ENCODE data around the gene KIF21B.
A peak's percentile ranks its signal among the peaks of the same experiment; 100 is the strongest.

The KIF21B gene

GRCh38 chr1:201013991-201014815 is 9.3 kb downstream of the KIF21B start:
- no peak for DNase-seq (ENCODE audit: low read depth)
- H3K4me3 ChIP-seq (ENCODE audit: low read depth, low read length), result no peak overlapping the region
- no peak for TF ChIP-seq MYC (IDR thresholded peaks at IDR 0.05; ENCODE audit: low read depth, low read length)
- no peak for TF ChIP-seq POLR2A (IDR thresholded peaks at IDR 0.05; ENCODE audit: extremely low read depth, insufficient read length)
- TF ChIP-seq MAX (IDR thresholded peaks at IDR 0.05; ENCODE audit: low read depth, low read length), result no peak
- TF ChIP-seq CTCF (IDR thresholded peaks at IDR 0.05; ENCODE audit: low read depth, low read length), result no peak

- TF ChIP-seq POLR2A (IDR thresholded peaks at IDR 0.05; ENCODE audit: extremely low read depth, insufficient read length) (no peak), MYC (IDR thresholded peaks at IDR 0.05; ENCODE audit: low read depth, low read length) (no peak), MAX (IDR thresholded peaks at IDR 0.05; ENCODE audit: low read depth, low read length) (no peak), CTCF (IDR thresholded peaks at IDR 0.05; ENCODE audit: low read depth, low read length) (no peak)
- DNase-seq (ENCODE audit: low read depth), result peak; percentile 64
- H3K4me3 ChIP-seq (ENCODE audit: low read depth, low read length), result no peak overlapping the region
Observed at GRCh38 chr1:201013031-201013485, 10.5 kb downstream of the KIF21B start.

- DNase-seq (ENCODE audit: low read depth), result no peak
- TF ChIP-seq POLR2A (IDR thresholded peaks at IDR 0.05; ENCODE audit: extremely low read depth, insufficient read length) (no peak), CTCF (IDR thresholded peaks at IDR 0.05; ENCODE audit: low read depth, low read length) (no peak), MAX (IDR thresholded peaks at IDR 0.05; ENCODE audit: low read depth, low read length) (no peak), MYC (IDR thresholded peaks at IDR 0.05; ENCODE audit: low read depth, low read length) (no peak)
- no peak overlapping the region for H3K4me3 ChIP-seq (ENCODE audit: low read depth, low read length)
Observed at GRCh38 chr1:201011616-201012015, 11.9 kb downstream of the KIF21B start.

GRCh38 chr1:201009962-201010645 is 13.4 kb downstream of the KIF21B start:
- TF ChIP-seq POLR2A (IDR thresholded peaks at IDR 0.05; ENCODE audit: extremely low read depth, insufficient read length), result no peak
- TF ChIP-seq MYC (IDR thresholded peaks at IDR 0.05; ENCODE audit: low read depth, low read length), result no peak
- no peak for TF ChIP-seq CTCF (IDR thresholded peaks at IDR 0.05; ENCODE audit: low read depth, low read length)
- TF ChIP-seq MAX (IDR thresholded peaks at IDR 0.05; ENCODE audit: low read depth, low read length), result no peak
- no peak overlapping the region for H3K4me3 ChIP-seq (ENCODE audit: low read depth, low read length)
- DNase-seq (ENCODE audit: low read depth), result no peak

- TF ChIP-seq POLR2A (IDR thresholded peaks at IDR 0.05; ENCODE audit: extremely low read depth, insufficient read length), result no peak
- TF ChIP-seq MYC (IDR thresholded peaks at IDR 0.05; ENCODE audit: low read depth, low read length), result no peak
- no peak for TF ChIP-seq MAX (IDR thresholded peaks at IDR 0.05; ENCODE audit: low read depth, low read length)
- TF ChIP-seq CTCF (IDR thresholded peaks at IDR 0.05; ENCODE audit: low read depth, low read length), result no peak
- H3K4me3 ChIP-seq (ENCODE audit: low read depth, low read length), result no peak overlapping the region
- DNase-seq (ENCODE audit: low read depth), result no peak
Observed at GRCh38 chr1:201008666-201009360, 14.7 kb downstream of the KIF21B start.
